NCI-H146 treated with DMSO at 0.1 percent for 48 hours (cell line): Measurements from ENCODE around the gene DAG1.
A peak's percentile ranks its signal among the peaks of the same experiment; 100 is the strongest.
"Not testable (repeated sequence)": the region's sequence is repeated elsewhere in the genome, so short reads cannot be mapped to it uniquely, and the experiment has no call there.

ENCODE experiments used
- DNase-seq: peaks from one replicate; lab custom pipeline; 2025; ENCODE audit not compliant: unreplicated experiment; lab: John Stamatoyannopoulos, UW

DAG1 gene

GRCh38 chr3:49469037-49469935, 781 bp upstream of the DAG1 start:
- peak; percentile 17 for DNase-seq

- DNase-seq, result peak; percentile 29
Measured at GRCh38 chr3:49470714-49471420, 800 bp downstream of the DAG1 start.

GRCh38 chr3:49471856-49472495, 1.9 kb downstream of the DAG1 start:
- DNase-seq, result no peak

- DNase-seq, result no peak
Measured at GRCh38 chr3:49476563-49476962, 6.5 kb downstream of the DAG1 start.

GRCh38 chr3:49482766-49483165, 12.7 kb downstream of the DAG1 start:
- no peak for DNase-seq

- no peak for DNase-seq
Measured at GRCh38 chr3:49484471-49484870, 14.4 kb downstream of the DAG1 start.

- no peak for DNase-seq
Measured at GRCh38 chr3:49489247-49489646, 19.2 kb downstream of the DAG1 start.

GRCh38 chr3:49492969-49493368, 22.9 kb downstream of the DAG1 start:
- DNase-seq, result no peak

- DNase-seq, result no peak
Measured at GRCh38 chr3:49493901-49494300, 23.8 kb downstream of the DAG1 start.

- DNase-seq, result no peak
Measured at GRCh38 chr3:49495023-49495422, 25.0 kb downstream of the DAG1 start.

GRCh38 chr3:49496845-49497244, 26.8 kb downstream of the DAG1 start:
- DNase-seq, result not testable (repeated sequence)

GRCh38 chr3:49497606-49498005, 27.5 kb downstream of the DAG1 start:
- no peak for DNase-seq

- no peak for DNase-seq
Measured at GRCh38 chr3:49498239-49498638, 28.2 kb downstream of the DAG1 start.

GRCh38 chr3:49498648-49499047, 28.6 kb downstream of the DAG1 start:
- no peak for DNase-seq

- no peak for DNase-seq
Measured at GRCh38 chr3:49500205-49500731, 30.2 kb downstream of the DAG1 start.

GRCh38 chr3:49500732-49501609, 30.9 kb downstream of the DAG1 start:
- no peak for DNase-seq

- no peak for DNase-seq
Measured at GRCh38 chr3:49501842-49502241, 31.8 kb downstream of the DAG1 start.

- DNase-seq, result no peak
Measured at GRCh38 chr3:49506906-49507305, 36.8 kb downstream of the DAG1 start.

GRCh38 chr3:49509028-49509561, 39.0 kb downstream of the DAG1 start:
- DNase-seq, result no peak

GRCh38 chr3:49511639-49512038, 41.6 kb downstream of the DAG1 start:
- no peak for DNase-seq
